Activated CD4-positive, alpha-beta T cell treated with anti-CD3 and anti-CD28 coated beads, Interleukin-2, amount 50 U/mL, for 4 hours (primary cell): ENCODE results near the gene KIF5B.
"Not testable (repeated sequence)": the region's sequence is repeated elsewhere in the genome, so short reads cannot be mapped to it uniquely, and the experiment has no call there.

Experiments
- DNase-seq, 2 experiments: peaks; one replicate each; pipeline ENCODE4 v3.0.0-alpha.2; 2020

Gene KIF5B

DNA sequence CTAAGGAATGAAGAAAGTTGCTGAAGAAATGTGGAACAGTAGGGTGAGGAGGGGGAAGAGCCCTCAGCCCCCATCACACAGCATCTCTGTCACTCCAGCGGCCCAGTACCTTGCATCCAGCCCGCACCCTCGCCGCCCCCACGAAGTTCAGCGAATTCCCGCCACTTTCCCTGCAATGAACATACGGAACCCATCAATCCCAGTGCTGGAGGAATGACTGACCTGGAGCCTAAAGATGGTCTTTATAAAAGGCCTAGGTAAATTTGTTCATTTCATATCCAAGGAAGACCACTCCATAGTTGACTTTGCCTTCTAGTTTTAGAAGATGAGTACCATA, 779 bp upstream of the KIF5B start:
- no peak for DNase-seq

DNA sequence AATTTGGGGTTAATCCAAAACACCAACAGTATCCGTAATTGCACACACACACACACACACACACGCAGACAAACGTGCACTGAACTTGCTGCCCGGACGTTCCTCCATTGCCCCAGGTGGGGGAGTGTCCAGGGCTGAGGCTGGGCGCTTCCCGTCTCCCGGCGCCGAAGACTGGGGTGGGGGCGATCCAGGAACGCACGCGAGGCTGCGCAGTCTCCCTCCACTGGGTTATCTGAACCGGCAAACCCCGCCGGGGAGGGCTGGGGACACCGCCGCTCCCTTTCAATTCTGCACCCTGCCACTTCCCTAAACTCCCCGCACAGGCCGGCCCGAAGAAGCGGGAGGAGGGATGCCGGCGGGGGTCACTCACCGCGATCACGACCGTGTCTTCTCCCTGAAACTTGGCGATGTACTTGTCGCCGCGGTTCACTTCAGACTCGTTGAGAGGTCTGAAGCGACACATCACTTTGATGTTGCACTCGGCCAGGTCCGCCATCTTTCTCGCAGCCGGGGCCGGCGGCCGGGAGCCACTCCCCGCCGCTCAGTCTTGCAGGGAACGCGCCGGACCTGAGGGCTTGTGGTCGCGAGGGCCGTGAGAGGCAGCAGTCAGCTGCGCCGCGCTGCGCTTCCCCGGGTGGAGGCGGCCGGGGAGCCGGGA, 618 bp downstream of the KIF5B start:
- peak; percentile 32 to 37 for DNase-seq

DNA sequence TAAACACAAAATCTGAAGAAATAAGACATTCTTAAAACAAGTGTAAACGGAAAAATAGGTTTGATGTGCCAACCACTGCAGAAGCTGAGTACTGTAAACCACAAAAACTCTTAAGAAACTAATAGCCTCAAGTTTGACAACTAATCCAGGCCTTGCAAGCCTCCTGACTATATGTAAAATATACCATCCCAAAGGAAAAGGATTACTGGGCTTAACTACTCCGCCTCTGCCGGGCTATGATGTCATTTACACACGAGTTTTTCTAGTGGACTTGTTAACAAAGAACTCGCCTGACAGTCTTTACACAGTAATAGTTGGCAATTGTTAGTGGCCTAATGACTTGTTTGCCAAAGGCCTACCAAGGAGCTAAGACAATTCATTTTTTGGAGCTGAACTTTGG, 2.1 kb downstream of the KIF5B start:
- no peak for DNase-seq

- not testable (repeated sequence) for DNase-seq
Observed at GRCh38 chr10:32053392-32053791, 2.8 kb downstream of the KIF5B start.

DNA sequence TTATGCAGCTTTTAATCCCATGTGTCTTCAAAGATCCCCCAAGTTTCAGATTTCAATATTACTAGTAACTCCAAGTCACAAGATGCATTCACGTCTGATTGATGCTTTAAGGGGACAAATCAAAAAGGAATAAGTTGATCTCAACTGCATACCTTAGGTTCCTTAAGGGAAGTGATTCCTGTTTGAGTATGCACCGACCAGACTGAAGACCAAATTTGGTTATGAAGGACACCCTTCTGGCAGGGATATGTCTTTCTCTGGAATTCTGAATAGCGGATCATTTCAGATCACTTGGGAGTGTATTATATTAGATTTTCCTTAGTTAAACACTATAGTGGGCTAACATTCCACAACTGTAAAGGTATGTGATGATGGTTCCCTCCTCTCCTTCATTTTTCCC, 4.3 kb downstream of the KIF5B start:
- no peak for DNase-seq

- DNase-seq: no peak
Observed at GRCh38 chr10:32050177-32050576, 6.0 kb downstream of the KIF5B start.

GRCh38 chr10:32049113-32049512, 7.1 kb downstream of the KIF5B start:
- DNase-seq: no peak

- no peak for DNase-seq
Observed at GRCh38 chr10:32048282-32048681, 7.9 kb downstream of the KIF5B start.

DNA sequence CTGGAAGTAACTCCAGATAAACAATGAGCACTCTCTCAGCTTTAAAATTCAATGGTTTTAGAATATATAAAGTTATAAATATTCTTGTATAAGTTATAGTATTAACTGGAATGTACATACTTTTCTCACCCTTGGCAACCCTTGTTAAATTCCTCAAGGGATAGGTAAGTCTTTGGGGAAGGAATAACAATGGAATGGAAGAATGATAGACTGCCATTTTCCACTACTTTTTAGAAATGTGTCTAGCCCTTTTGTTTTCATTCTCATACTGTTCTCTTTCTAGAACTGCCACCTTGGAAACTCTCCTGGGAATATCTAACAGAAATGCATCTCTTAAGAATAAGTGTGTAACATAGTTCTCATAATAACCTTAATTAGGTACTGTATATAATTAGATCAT, 8.3 kb downstream of the KIF5B start:
- no peak for DNase-seq

DNA sequence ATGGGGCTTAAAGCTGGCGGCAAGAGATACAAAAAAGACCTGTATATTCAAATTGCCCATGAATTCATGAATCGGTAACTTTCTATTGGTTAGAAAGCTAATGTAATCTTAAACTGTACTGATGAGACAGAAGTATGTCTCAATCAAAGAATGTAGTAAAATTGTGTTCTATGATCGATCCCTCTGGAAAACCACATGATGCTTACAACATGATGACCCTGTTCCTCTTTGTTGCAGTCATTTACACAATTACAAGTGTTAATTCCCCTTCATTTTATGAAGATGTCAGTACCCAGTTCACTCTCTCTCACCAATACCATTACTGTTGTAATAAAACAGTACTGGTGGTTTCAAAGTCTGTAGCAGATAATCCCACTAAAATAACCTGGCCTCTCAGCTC, 10.1 kb downstream of the KIF5B start:
- DNase-seq: no peak

DNA sequence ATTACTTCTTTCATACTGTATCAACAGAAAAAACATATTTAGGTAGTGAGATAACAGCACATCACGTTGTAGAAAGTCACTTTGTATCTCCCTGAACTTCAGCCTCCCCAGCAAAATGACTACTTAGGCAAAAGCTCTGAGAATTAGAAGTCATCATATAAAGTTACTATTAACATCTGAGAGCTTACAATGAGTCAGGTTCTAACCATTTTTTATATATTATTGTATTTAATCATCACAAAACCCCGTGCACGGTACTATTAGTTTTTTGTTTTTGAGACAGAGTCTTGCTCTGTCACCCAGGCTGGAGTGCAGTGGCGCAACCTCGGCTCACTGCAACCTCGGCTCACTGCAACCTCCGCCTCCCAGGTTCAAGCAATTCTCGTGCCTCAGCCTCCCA, 13.5 kb downstream of the KIF5B start:
- DNase-seq: not testable (repeated sequence)

DNA sequence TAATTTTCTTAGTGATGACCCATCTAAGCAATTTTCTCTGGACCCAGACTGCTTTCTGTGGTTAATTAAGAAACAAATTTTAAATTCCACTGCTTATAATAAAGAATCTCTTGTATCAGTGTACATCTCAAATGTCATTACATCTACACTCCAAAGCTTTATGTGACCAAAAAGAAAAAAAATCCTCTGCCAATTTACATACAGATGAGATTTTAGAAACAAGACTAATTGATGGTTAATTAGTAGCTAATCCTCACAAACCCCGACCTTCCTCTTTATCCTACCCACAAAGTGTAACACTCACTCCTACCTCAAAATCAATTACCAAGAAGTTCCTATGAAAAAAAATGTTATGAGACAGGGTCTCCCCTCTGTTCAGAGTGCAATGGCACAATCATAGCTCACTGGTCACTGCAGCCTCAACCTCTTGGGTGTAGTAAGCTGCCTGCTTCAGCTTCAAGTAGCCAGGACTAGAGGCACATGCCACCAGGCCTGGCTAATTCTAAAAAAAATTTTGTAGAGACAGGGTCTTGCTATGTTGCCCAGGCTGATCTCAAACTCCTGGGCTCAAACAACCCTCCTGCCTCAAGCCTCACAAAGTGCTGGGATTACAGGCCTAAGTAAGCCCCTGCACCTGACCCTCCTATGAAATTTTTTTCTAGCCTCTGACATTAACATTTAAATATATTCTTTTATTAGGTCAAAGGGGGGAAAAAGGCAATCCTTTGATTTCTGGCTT, 14.8 kb downstream of the KIF5B start:
- no peak for DNase-seq

- DNase-seq: no peak
Observed at GRCh38 chr10:32039734-32040133, 16.5 kb downstream of the KIF5B start.

GRCh38 chr10:32038777-32039176, 17.4 kb downstream of the KIF5B start:
- DNase-seq: no peak

- DNase-seq: no peak
Observed at GRCh38 chr10:32036922-32037321, 19.3 kb downstream of the KIF5B start.

DNA sequence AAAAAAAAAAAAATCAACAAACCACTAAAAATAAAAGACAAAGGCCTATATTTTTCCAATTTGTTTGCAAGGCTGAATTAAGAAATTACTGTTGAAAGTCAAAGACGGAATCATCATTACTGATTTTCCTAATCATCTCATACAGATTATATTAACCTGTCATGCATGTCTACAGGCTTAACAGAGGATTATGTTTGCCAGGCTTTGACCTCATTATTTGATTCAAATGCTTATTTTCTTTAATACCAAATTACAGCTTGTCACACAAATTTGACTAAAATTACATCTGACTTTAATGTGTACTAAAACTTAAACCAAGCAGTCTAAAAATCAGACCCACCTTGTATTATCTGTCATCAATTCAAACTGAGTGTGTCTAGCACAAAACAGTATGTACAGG, 21.2 kb downstream of the KIF5B start:
- DNase-seq: no peak

GRCh38 chr10:32033171-32033570, 23.1 kb downstream of the KIF5B start:
- DNase-seq: no peak

- no peak for DNase-seq
Observed at GRCh38 chr10:32031920-32032319, 24.3 kb downstream of the KIF5B start.

GRCh38 chr10:32031424-32031823, 24.8 kb downstream of the KIF5B start:
- no peak for DNase-seq

DNA sequence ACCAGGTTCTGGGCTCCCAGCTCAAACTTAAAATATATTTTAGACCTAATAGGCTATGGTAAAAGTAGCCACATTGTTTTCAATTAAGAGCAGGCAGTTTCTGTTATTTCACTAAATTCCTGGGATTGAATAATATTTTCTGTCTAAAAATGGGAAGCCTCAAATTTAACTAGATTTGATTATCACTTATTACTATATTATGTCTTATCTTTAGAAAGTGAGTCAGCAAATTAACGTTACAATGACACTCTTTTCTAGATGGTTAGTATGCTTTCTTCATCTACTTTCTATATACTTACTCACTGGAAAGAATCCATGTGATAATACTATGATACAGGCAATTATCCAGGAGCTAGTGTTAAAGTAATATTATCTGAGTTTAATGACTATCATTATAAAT, 27.5 kb downstream of the KIF5B start:
- DNase-seq: no peak

- no peak for DNase-seq
Observed at GRCh38 chr10:32023264-32023663, 33.0 kb downstream of the KIF5B start.

- no peak for DNase-seq
Observed at GRCh38 chr10:32017044-32017443, 39.2 kb downstream of the KIF5B start.

GRCh38 chr10:32015386-32015785, 40.8 kb downstream of the KIF5B start:
- no peak for DNase-seq

- no peak for DNase-seq
Observed at GRCh38 chr10:32007026-32007425, 49.2 kb downstream of the KIF5B start.

DNA sequence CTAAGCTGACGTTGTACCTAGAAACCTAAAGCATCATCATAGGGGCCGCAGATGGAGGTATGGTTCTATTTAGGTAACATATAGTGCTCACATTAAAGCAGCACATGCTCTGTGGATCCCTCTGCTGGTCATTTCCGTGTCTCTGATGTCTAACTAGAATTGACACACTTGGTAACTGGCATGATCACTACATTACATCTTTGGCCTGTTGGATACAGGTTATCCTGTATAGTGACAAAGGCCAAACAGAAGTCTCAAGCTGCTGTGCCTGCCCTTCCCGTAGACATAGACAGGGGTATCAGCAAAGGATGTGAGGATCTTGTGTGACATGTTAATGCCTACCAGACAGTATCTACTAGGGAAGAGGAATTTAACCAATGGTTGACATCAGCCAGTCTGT, 51.2 kb downstream of the KIF5B start:
- DNase-seq: peak; percentile 13 to 14
